HT-29 (cell line): ENCODE results near the gene SPACA4. TPM values are rescaled to one million over a fixed set of nuclear protein-coding genes. Genes with fewer than 3 reads are reported as not detected.

Source experiments
- DNase-seq: peaks from one replicate; pipeline ENCODE4 v3.0.0-alpha.2; 2015; ENCODE audit warnings: low spot score
- total RNA-seq: library from RNA; depleted of rRNA; stranded (reverse); fragments of >200 nt; shearing (Covaris generic); gene quantifications from 2 replicates; pipeline ENCODE4 v1.2.3, GENCODE V29; 2014

Gene SPACA4
- total RNA-seq, 1 experiment from 2014 or later = 2.3 TPM

DNA sequence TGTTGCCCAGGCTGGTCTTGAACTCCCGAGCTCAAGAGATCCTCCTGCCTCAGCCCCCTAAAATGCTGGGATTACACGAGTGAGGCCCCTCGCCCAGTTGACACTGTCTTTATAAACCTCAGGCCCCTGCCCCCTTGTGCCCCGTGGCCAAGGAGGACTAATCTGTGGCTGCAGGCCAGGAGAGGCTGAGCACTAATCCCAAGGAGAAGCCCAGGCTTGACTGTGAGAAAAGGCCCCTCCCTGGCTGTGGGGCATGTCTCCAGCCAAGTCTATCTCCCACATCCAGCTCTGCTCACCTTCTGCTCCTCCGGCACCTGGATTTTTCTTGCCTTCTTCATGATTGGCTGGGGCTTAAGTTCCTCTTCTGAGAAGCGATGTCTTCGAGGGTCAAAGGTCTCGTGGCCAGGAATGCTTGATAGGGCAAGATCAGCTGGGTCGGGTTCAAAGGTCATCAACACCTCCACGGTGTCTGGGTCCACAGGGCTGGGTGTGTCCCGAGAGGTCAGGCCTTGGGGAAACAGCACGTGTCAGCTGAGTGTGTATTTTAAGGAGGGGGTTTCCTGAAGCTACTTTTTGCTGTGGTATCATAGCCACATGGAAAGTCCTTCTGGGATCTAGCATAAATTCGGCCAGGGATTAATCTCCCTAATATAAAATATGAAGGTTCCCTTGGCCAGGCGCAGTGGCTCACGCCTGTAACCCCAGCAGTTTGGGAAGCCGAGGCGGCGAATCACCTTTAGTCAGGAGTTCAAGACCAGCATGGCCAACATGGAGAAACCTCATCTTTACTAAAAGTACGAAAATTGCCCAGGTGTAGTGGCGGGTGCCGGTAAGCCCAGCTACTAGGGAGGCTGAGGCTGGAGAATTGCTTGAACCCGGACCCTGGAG, 26.9 kb downstream of the SPACA4 start:
- no peak for DNase-seq

DNA sequence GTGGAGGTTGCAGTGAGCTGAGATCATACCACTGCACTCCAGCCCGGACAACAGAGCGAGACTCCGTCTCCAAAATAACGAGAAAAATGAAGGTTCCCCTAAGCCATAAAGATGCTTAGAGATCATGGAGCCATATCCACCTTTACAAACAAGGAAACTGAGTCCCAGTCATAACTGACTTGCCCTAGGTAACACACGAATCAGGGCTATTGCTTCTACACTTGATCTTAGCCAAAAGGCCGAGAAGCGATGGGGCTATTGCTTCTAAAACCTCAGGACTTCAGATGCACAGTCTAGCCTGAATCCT, 27.4 kb downstream of the SPACA4 start:
- no peak for DNase-seq

DNA sequence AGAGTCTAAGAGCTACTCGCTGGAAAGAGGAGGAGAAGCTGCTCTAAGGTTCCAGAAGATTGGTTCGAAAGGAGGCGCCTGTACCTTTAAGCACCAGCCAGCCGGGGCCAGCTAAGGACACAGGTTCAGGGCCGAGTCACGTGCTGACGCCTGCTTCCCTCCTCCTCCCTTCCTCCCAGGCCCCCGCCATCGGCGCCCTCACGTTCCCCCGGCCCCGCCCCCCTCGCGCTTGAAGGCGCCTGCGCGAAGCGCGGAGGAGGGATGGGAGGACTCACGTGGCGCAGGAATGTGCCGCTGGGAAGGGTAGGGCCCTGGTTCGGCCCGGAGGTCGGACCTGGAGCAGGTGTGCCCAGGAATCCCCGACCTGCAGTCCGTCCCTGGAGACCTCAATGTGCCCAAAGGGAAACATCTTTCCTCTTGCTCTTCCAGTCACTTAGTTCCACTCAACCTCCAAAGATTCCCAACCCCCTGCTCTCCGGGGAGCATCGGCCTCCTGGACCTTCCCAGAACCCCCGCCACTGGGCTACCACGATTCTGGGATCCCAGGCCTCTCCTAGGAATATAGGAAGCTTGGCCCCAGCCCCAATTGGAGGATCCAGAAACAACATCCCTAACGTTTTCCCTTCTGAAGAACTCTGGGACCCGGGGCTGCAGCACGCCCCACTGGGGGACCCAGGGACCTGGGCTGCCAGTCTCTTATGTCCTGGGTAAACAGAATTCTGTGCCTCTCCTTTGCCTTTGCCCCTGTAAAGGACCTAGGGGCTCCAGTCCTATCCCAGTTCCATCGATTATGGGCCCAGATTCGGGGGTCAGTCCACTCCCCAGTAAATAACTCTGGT, 28.1 kb downstream of the SPACA4 start:
- DNase-seq = peak; percentile 97

DNA sequence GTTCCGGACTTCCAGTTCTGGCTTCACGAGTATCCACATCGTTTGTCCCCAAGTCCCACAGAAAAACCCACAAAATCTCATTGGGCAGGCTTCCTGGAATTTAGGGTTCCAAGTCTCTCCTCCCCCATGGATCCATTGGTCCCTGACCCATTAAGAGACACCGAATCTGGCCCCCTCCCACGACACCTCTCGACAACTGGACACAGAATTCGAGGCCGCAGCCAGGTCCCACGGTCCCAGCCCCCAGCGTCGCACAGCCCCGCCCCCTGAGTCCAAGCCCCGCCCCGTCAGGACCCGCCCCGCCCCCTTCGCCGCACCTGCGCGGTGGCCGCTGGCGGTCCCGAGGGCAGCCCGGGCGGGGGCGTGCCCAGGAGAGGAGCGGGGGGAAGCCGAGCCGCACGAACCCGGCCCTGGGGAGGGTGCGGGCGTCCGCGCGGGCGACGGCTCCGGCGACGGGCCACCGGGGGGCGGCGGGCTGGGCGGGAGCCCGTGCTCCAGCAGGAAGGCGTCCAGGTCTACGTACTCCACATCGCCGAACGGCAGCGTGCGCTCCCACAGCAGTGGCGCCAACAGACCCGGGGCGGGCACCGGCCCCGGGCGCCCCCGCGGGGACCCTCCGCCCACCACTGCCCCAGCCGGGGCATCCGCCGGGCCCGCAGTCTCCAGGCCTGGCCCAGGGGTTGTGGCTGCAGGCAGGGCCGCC, 28.9 kb downstream of the SPACA4 start:
- DNase-seq = peak; percentile 73

DNA sequence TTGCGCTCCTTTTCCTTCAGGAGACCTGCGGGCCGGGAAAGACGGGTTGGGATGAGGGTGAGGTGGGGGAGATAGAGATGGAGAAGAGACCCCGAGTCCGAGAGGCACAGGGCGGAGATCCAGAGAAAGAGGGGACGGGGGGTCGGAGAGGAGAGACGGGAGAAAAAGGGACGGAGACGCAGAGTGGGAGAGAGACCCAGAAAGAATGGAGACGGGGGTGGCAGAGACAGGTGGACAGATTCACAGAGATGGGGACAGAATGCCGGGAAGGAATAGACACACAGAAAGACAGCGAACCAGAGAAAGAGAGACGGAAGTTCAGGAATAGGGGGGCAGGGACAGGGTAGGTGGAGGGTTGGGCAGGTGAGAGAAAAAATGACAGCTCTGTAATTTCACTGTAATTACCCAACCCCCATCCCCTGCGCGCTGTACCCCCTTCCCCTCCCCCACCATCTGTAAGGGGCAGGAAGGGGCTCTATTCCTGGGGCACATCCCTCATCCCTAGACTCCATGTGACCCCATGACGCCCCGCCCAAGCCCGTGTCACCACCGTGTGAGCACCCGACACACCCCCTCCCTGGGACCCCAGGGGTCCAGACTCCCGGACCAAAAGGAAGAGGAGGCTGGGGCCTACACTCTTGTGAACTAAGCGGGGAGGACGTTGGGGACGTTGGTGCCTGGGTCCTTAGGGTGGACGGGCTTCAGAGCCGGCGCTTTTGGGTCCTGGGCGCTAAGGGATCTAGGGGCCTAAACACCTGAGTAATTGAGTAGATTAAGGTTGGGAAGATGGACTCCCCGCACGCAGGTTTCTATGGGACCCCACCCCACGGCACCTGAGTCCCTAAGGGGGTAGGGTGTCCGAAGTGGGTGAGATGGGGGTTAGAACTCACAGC, 29.7 kb downstream of the SPACA4 start:
- DNase-seq = peak; percentile 48

DNA sequence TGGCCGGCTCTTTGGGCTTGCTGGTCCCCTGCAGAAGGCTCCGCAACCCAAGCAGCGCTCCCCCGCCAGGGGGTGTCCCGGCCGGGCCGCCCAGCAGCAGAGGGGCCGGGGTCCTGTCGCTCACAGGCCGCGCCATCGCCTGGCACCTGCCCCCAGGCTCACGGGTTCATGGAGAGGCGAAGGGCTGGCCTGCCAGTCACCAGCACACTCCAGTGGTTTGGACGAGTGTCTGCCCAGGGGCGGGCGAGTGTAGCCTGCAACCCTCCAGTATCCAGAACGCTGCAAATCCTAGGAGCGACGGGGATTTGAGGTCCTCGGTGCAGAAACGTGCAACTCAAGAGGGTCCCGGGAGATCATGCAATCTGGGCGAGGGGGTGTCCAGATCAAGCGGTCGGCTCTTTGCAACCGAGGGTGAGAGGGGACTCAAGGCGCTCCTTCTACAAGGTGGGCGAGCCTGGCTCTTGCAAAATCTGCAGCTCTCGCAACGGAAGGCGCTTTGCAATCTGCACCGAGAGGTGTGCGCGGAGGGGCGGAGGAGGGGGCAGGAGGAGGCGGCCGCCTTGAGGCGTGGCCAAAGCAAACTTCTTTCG, 30.4 kb downstream of the SPACA4 start, which contains the start of gene DBP:
Gene DBP (minus strand): TSS at position 521 of the 590 bp plus-strand sequence. CDS start 385 bp downstream, at position 136.
- peak; percentile 77 for DNase-seq

DNA sequence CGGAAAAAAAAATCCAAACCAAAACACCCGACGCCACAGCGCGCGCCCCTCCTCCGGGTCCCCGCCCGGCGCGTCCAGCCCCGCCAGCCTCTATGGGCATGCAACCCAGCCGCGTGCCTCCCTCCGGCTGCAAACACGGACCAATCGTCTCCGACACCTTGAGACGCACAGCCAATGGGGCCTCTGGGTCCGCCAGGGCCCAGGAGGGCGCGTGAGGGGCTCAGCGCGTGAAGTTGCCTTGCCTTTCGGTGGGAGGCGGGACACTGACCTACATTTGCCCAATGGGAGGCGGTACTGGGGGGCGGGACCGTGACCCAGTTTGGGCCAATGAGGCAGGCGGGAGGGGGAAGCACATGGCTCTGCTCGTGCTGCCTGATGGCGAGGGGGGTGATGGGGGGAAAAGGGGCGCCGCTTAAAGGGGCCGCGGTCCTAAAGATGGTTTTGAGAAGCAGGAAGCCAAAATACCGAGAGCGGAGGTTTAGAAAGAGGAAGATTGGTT, 31.0 kb downstream of the SPACA4 start:
- peak; percentile 99 for DNase-seq

DNA sequence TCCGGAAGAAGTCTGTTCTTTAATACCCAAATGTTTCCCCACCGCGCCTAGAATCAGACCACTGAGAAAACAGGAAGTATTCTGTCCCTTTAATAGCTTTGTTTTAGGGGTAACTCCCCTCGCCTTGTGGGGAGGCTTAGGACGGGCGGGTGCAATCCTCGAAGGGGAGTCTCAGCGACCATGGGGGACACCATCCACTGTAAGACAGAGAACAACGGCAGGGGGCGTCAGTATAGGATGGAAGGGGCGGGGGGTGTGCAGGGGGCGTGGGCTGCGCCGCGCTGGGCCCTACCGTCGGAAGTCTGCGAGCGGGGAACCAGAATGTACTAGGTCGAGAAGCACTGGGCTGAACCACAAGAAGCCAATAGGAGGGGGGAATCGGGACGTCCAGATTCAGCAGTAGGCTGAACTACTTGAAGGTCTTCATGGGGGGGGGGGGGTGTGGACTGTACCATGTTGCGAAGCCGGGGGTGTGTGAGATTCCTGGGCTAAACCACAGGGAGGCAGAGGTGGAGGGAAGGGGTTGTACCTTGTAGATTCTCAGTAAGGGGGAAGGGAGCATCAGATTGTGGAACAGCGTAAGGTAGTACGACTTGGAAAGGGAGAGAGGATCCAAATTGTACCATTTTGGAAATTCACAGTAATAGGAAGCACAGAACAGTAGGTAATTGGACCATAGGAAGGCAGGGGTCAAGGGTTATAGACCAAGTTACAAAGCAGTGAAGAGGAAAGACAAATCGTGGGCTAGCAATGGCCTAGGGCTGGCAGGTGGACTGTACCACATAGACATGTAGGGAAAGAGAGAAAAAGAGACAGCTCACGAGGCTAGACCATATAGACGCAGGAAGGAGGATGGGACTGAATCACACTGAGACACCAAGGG, 31.6 kb downstream of the SPACA4 start:
- DNase-seq = peak; percentile 95

DNA sequence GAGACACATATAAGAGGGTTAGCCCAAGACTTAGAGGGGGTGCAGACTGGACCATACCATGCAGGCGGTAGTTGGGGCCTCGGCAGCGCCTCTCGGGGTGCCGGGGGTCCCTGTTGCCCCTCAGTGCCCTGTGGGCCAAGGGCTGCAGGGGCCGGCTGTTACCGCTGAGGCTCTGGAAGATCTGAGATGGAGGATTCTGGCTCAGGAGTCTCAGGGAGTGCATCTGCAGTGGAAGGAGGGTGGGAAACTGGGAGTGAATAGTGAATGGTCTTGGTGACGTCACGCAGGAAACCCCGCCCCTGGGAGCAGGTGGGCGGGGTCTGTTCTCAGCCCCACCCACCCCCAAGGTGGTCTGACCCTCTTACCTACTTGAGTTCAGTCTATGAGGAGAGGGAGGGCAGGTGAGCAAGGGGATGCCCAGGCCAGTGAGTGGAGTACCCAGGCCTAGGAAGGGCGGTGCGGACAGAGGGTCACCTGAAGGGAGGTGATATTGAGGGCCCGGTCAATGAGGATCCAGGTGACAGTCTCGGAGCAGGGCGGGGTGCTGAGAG, 32.4 kb downstream of the SPACA4 start:
- DNase-seq = no peak

DNA sequence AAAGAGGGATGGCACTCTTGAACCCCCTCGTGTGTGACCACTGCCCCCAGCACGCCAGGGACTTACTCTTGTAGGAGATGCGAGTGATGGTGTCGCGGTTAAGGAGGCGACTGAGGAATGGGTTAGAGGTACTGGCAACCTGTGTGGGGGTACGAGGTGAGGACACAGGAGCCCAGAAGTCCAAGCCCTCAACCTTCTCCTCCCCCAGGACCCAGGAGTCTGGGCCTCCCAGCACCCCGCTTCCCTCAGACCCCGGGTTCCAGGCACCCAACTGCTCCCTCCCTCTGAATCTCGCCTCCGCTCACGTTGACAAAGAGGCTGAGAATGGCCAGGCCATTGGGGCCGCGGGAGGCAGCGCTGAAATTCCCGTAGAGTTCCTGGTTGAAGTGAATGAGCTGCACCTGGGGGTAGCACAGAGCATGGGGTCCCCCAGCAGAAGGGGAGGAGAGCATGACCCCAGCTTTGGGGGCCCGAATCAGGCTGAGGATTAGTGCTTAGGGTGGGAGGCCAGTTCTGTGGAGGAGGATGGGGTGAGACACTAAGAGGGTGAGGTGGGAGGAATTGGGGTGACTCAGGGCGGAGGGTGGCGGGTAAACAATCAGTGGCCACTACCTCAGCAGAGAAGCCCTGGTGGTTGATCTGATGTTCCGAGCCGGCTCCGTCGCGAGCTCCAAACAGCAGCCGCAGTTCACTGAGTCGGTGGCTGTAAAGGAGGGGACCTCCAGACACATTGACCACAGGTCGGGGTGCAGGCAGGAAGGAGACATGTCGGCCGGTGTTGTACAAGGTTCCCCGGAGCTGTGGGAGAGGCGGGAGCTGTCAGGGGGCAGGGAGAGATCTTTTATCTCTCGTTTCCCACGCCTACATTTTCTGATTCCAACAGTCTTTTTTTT, 33.2 kb downstream of the SPACA4 start:
- DNase-seq = peak; percentile 45

DNA sequence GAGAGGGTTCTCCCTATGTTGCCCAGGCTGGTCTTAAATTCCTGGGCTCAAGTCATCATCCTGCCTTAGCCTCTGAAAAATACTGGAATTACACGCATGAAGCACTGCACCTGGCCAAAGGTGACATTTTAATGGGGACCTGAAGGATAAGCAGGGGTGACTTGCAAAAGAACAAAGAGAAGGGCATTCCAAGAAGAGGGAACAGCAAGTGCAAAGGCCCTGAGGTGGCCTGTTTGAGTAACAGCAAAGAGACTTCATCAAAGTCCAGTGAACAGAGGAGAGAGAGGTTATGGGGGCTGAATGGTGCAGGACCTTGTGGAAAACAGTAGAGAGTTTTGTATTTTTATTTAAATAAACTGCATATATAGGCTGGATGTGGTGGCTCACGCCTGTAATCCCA, 35.3 kb downstream of the SPACA4 start:
- no peak for DNase-seq

DNA sequence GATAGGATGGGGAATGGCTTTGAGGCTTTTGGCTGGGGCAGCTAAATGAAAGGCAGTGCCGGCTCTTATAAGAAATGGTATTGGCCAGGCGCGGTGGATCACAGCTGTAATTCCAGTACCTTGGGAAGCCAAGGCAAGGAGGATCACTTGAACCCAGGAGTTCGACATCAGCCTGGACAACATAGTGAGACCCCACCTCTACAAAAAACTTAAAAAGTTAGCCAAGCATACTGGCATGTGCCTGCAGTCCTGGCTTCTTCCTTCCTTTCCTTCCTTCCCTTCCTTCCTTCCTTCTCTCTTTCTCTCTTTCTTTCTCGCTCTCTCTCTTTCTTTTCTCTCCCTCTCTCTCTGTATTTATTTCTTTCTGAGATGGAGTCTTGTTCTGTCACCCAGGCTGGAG, 36.3 kb downstream of the SPACA4 start:
- DNase-seq = no peak

DNA sequence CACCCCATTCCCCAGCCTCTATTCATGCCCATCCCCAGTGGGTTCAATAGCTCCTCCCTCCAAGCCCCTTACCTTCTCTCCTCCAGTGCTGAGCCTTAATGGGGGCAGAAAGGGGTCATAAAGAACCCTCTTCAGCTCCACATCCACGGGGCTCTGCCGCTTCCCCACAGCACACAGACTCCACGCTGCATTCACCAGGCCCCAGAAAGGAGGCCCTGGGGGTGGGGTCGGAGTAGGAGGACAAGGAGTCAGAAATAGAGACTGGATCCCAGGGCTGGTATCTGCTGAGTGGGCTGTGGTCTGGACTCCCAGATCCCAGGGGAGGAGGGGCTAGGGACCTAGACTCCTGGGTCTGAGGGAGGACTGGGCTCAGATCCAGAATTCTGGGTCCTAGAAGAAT, 37.8 kb downstream of the SPACA4 start:
- no peak for DNase-seq

DNA sequence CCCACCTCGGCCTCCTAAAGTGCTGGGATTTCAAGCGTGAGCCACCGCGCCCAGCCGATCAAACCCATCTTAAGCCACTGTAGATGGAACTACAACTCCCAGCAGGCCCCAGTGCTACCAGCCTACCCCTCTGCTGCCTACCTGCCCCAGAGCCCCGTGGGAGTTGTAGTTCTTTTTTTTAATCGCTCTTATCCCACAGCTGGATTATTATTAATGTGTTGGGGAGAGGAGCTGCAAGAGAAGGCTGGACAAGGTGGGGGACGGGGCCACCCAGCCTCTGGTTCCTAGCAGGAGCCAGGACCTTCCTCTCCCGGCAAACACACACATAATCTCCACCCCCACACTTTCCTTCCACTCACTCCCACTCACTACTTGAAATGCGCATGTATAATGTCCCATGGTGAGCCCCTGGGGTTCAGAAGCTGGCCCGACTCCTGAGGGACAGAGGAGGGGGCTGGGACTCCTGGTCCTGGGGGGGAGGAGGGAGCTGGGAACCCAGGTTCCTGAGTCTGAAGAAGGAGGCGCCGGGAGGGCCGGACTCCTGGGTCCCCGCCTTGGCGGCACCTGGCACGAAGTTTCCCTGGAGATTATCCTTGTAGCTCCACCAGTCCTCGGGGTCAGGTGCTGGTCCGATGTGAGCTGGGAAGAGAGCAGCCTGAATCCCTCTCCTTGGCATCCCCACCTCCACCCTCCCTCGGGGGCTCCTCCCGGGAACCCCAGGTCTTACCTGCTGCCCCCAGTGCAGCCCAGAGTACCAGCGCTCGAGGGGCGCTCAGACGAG, 38.5 kb downstream of the SPACA4 start:
- peak; percentile 90 for DNase-seq

DNA sequence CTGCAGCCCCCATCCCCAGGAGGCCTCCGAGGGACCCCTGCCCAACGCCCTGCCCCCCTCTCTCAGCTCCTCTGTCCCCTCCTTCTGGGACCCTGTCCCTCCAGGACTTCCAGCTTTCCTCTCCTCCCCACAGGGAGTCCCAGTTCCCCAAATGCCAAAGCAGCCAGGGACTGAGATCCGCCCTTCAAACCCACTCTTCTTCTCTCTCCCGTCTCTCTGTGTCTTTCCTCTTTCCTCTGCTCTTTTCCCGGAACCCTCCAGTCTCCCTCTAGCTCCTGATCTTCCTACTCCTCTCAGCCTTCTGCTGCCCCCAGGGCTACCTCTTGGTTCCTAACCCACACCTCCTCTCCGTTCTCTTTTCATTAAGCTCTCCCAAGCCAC, 39.1 kb downstream of the SPACA4 start:
- DNase-seq = peak; percentile 40

DNA sequence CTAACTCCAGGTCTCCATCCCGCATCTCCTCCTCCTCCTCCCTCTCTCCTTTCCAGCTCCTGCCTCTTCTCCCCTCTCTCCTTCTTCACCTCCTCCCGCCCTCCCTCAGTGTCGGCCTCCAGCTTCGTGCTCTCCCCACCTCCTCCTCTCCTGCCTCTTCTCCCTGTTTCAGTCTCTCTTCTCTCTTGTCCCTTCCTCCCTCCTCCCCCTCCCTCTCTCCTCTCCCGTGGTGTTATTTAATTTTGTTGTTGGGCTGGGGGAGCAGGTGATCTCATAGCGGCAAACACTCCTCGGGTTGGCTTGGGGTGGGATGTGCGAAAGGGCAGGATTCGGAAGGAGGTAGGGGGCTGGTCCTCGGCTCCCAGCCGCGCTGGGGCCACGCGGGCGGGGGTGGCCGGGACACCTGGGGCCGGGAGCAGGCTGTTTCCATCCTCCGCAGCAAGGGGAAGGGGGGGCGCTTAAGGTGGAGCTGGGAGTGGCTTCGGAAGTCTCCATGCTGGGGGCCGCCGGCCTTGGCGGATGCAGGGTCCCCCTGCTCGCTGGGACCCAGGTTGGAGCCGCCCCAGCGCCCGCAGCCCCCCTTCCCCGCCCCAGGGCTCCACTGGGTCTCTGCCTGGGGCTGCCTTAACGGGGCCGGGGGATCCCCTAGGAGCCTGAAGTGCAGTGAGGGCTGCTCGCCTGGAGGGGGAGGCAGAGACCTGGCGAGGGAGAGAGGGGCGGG, 39.6 kb downstream of the SPACA4 start, which contains the start of gene CA11:
Gene CA11 (minus strand): TSS at position 187 of the 721 bp plus-strand sequence. CDS start 555 bp downstream, outside the sequence.
- DNase-seq = peak; percentile 92
